OCI-M2 (cell line): Measurements from ENCODE around the gene RNFT1.
"Not testable (repeated sequence)": the region's sequence is repeated elsewhere in the genome, so short reads cannot be mapped to it uniquely, and the experiment has no call there.

Experiments used
- DNase-seq: peaks from one replicate; lab custom pipeline; 2025; ENCODE audit not compliant: unreplicated experiment; lab: John Stamatoyannopoulos, UW

The RNFT1 gene

GRCh38 chr17:59964482-59965328, at the start of gene RNFT1:
Gene RNFT1 (minus strand): TSS chr17:59964740. CDS start chr17:59964663, 77 bp downstream.
- DNase-seq, result peak; percentile 77

GRCh38 chr17:60009326-60009725, 44.8 kb upstream of the RNFT1 start:
- DNase-seq, result not testable (repeated sequence)

- not testable (repeated sequence) for DNase-seq
These were observed 43.8 kb upstream of the RNFT1 start for GRCh38 chr17:60008377-60008776.

- no peak for DNase-seq
These were observed 41.6 kb upstream of the RNFT1 start for GRCh38 chr17:60006160-60006559.

DNA sequence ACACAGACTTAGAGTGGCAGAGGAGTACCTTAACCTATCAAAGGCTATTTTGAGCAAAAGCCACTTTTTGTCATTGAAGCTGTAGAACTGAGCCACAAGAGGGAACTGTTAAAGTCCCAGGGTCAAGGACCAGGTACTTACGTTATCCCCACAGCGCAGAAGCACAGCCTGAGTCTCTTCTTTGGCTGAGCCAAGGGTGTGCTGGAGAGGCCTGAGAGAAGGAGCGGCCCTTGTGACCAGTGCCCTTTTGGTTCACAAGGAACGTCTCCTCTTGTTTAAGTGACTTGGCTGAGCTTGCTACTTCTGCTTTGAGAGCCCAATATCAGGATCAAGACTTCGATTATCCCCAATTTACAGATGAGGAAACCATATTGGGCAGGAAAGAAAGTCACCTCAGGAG, 40.0 kb upstream of the RNFT1 start:
- DNase-seq, result not testable (repeated sequence)

- DNase-seq, result not testable (repeated sequence)
These were observed 37.9 kb upstream of the RNFT1 start for GRCh38 chr17:60002405-60002804.

GRCh38 chr17:59996608-59997007, 32.1 kb upstream of the RNFT1 start:
- not testable (repeated sequence) for DNase-seq

- DNase-seq, result not testable (repeated sequence)
These were observed 10.6 kb upstream of the RNFT1 start for GRCh38 chr17:59975166-59975565.

- not testable (repeated sequence) for DNase-seq
These were observed 8.9 kb upstream of the RNFT1 start for GRCh38 chr17:59973483-59973882.

- DNase-seq, result no peak
These were observed 8.2 kb upstream of the RNFT1 start for GRCh38 chr17:59972778-59973177.

DNA sequence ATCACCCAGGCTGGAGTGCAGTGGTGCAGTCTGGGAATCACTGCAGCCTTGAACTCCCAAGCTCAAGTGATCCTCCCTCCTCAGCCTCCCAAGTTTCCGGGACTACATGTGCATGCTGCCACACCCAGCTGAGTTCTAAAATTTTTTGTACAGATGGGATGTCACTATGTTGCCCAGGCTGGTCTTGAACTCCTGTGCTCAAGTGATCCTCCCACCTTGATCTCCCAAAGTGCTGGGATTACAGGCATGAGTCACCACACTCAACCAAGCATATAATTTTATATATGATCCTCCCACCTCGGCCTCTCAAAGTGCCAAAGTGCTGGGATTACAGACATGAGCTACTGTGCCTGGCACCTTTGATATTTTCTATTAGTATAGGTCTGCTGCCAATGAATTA, 7.2 kb upstream of the RNFT1 start:
- not testable (repeated sequence) for DNase-seq

GRCh38 chr17:59963738-59964481, 630 bp downstream of the RNFT1 start:
- no peak for DNase-seq

- DNase-seq, result no peak
These were observed 1.7 kb downstream of the RNFT1 start for GRCh38 chr17:59962739-59963318.

- not testable (repeated sequence) for DNase-seq
These were observed 5.0 kb downstream of the RNFT1 start for GRCh38 chr17:59959574-59959973.

DNA sequence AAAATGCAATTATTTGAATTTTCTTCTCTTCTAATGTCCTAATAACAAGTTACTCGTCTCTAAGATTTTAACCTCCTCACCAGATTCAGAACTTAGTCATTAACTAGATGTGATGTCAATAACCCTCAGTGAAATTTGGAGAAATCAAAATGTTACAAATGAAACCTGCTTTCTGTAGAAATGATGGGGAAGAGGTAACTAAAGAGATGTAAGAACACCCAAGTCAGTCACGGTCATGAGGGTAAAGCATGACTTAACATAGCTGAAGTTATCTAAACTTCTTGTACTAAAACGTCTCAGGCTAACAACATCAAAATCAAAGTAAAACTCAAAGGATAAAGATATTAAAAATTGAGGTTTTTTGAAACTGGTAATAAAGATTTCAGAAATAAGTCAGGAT, 9.7 kb downstream of the RNFT1 start:
- no peak for DNase-seq

DNA sequence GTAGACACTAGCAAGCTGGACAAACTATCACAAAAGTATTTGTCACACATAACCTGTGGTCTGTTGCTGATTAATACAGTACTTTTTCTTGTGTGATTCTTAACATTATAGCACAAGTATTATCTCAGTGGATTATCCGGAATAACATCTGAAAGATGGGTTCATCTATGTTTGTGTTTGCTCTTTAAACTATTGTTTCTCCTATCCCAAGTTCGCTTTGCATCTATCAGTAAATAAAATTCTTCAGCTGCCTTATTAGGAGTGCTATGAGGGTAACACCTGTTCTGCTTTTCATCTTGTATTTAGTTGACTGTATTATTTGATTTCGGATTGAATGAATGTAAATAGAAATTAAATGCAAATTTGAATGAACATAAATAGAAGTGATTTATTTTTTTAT, 14.5 kb downstream of the RNFT1 start:
- no peak for DNase-seq

GRCh38 chr17:59947310-59947709, 17.2 kb downstream of the RNFT1 start:
- not testable (repeated sequence) for DNase-seq

- not testable (repeated sequence) for DNase-seq
These were observed 18.1 kb downstream of the RNFT1 start for GRCh38 chr17:59946433-59946832.

GRCh38 chr17:59941131-59941530, 23.4 kb downstream of the RNFT1 start:
- no peak for DNase-seq

DNA sequence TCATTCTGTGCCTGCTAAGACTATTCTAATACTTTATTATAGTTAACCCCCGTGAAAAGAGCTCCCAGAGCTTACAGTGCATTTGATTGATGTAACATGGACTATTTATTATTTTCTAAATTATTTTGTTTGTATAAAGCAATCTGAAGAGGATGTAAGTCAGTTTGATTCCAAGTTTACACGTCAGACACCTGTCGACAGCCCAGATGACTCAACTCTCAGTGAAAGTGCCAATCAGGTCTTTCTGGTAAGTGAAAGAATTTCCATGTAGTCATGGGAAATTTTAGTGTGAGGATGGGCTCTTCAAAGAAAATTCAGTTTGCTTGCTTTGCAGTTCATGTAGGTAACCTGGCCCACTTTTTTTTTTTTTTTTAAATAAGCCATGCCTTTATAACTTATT, 23.8 kb downstream of the RNFT1 start:
- not testable (repeated sequence) for DNase-seq

DNA sequence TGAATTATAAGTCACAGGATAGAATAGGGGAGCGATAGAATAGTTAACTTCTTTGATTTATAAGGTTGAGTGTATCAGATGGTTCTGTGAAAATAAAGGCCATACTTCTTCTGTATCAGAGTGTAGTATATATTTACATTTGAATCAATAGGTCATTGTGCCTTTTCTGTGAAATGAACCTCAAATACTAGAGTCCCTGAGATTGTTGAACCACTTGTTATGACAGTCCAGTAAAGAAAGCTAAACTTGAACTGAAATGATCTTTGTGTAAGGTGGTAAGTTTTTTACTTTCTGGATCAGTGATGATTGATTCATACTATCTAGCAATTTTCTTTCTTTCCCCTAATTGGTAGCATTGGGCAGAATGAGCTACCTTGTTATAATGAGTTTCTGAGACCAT, 31.2 kb downstream of the RNFT1 start:
- not testable (repeated sequence) for DNase-seq

DNA sequence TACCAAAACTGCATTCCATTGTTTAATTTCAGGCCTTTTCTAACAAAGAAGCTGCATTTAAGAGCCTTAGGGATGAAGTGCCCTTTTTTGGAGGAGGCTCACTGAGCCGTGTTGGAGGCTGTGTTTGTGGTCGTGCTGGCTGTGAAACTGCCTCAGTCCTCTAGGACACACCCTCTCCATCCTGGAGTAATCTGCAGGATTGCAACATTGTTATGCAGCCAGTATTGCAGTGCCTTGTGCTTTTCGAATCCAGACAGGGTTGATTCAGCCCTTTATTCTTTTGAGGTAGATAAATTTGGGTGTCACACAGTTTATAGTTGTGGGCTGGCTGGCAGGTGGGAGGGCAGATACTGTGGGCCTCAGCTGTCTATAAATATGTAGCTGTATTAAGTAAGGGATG, 33.8 kb downstream of the RNFT1 start:
- DNase-seq, result not testable (repeated sequence)
